IMR-90 (cell line): ENCODE results near the gene SLC1A1. TPM values are rescaled to one million over a fixed set of nuclear protein-coding genes. Genes with fewer than 3 reads are reported as not detected.

Source experiments
- ATAC-seq: fragments of 200-7000 bp; cut with Tn5 transposase; 2 replicates; pipeline ENCODE4 v1.9.1; 2020; ENCODE audit warnings: low read depth, mild to moderate bottlenecking, moderate library complexity
- BruUV-seq: library from RNA; stranded (reverse); fragments of 400-500 nt; replicated peaks from 2 replicates; lab custom pipeline; 2021; lab: Mats Ljungman, UMichigan
- CTCF ChIA-PET: fragments of 300-600 bp; formaldehyde crosslinking; extraction: SDS; loops from one replicate; lab custom pipeline; 2021; ENCODE audit warnings: antibody characterized with exemption; lab: Yijun Ruan, JAX
- POLR2A ChIA-PET: fragments of 300-600 bp; sonication (Branson Sonifier 250); formaldehyde crosslinking; loops from one replicate; lab custom pipeline; 2022; ENCODE audit warnings: antibody characterized with exemption; ENCODE audit not compliant: unreplicated experiment; lab: Charles Lee
- DNase-seq: peaks from one replicate; pipeline ENCODE4 v3.0.0; 2013
- H2AFZ ChIP-seq: replicated peaks from 2 replicates; pipeline ENCODE3; 2013; ENCODE audit warnings: low read length, mild to moderate bottlenecking; ENCODE audit not compliant: poor library complexity
- H2AK5ac ChIP-seq: 2 replicates; pipeline ENCODE4 v1.6.1; 2013; ENCODE audit warnings: low read depth, low read length, inconsistent platforms
- H2AK9ac ChIP-seq: replicated peaks from 2 replicates; pipeline ENCODE3; 2013; ENCODE audit warnings: mild to moderate bottlenecking, low read depth, low read length, moderate library complexity; ENCODE audit not compliant: poor library complexity
- H2BK120ac ChIP-seq: 2 replicates; pipeline ENCODE4 v1.6.1; 2013; ENCODE audit warnings: low read depth, low read length, inconsistent platforms
- H2BK15ac ChIP-seq: 3 replicates; pipeline ENCODE4 v1.6.1; 2013; ENCODE audit warnings: low read depth, low read length, inconsistent platforms
- H2BK20ac ChIP-seq: 2 replicates; pipeline ENCODE4 v1.6.1; 2013; ENCODE audit warnings: low read depth, mild to moderate bottlenecking, inconsistent platforms, low read length, moderate library complexity
- H2BK5ac ChIP-seq: 2 replicates; pipeline ENCODE4 v1.6.1; 2013; ENCODE audit warnings: mild to moderate bottlenecking, low read depth, low read length, inconsistent platforms; ENCODE audit not compliant: poor library complexity, severe bottlenecking
- H3K14ac ChIP-seq: replicated peaks from 2 replicates; pipeline ENCODE4 v1.6.1; 2013; ENCODE audit warnings: low read depth, low read length, inconsistent platforms
- H3K18ac ChIP-seq: 2 replicates; pipeline ENCODE4 v1.6.1; 2013; ENCODE audit warnings: low read depth, low read length, control low read depth
- H3K23ac ChIP-seq: 2 replicates; pipeline ENCODE4 v1.6.1; 2013; ENCODE audit warnings: low read depth, low read length, inconsistent platforms
- H3K27ac ChIP-seq: 2 replicates; pipeline ENCODE4 v1.5.1; 2013; ENCODE audit warnings: mild to moderate bottlenecking, control low read depth, low read length; ENCODE audit not compliant: insufficient read depth
- H3K27me3 ChIP-seq: 2 replicates; pipeline ENCODE4 v1.6.1; 2013; ENCODE audit warnings: low read length; ENCODE audit not compliant: control insufficient read depth, insufficient read depth
- H3K36me3 ChIP-seq: 2 replicates; pipeline ENCODE4 v1.6.1; 2013; ENCODE audit warnings: low read length, mixed read lengths; ENCODE audit not compliant: control insufficient read depth, insufficient read depth
- H3K4ac ChIP-seq: 2 replicates; pipeline ENCODE4 v1.6.1; 2013; ENCODE audit warnings: low read depth, low read length, inconsistent platforms
- H3K4me1 ChIP-seq: 2 replicates; pipeline ENCODE4 v1.6.1; 2013; ENCODE audit warnings: low read length, mixed read lengths; ENCODE audit not compliant: control insufficient read depth, insufficient read depth
- H3K4me2 ChIP-seq: 2 replicates; pipeline ENCODE4 v1.6.1; 2013; ENCODE audit warnings: low read depth, mild to moderate bottlenecking, control low read depth, low read length, moderate library complexity
- H3K4me3 ChIP-seq: 2 replicates; pipeline ENCODE4 v1.5.1; 2013; ENCODE audit warnings: low read depth, mild to moderate bottlenecking, control low read depth, low read length, moderate library complexity; ENCODE audit not compliant: insufficient read depth
- H3K56ac ChIP-seq: 2 replicates; pipeline ENCODE4 v1.6.1; 2013; ENCODE audit warnings: low read length, inconsistent platforms; ENCODE audit not compliant: insufficient read depth; ENCODE audit errors: extremely low read depth
- H3K79me1 ChIP-seq, 2 experiments: 2 replicates each; pipeline ENCODE4 v1.6.1; 2013; ENCODE audit warnings: low read length in 2 of 2, inconsistent platforms in 1 of 2, low read depth in 1 of 2
- H3K9ac ChIP-seq: 2 replicates; pipeline ENCODE4 v1.6.1; 2013; ENCODE audit warnings: low read depth, low read length, control low read depth
- H3K9me1 ChIP-seq: 2 replicates; pipeline ENCODE4 v1.6.1; 2013; ENCODE audit warnings: low read length, inconsistent platforms; ENCODE audit not compliant: insufficient read depth
- H3K9me3 ChIP-seq: 2 replicates; pipeline ENCODE4 v1.6.1; 2013; ENCODE audit warnings: low read length; ENCODE audit not compliant: control insufficient read depth, insufficient read depth
- H4K20me1 ChIP-seq: 2 replicates; pipeline ENCODE4 v1.6.1; 2013; ENCODE audit warnings: low read length, inconsistent platforms; ENCODE audit not compliant: insufficient read depth
- H4K5ac ChIP-seq: 2 replicates; pipeline ENCODE4 v1.6.1; 2013; ENCODE audit warnings: mild to moderate bottlenecking, low read depth, low read length, control low read depth
- H4K8ac ChIP-seq, 2 experiments: 2 replicates each; pipeline ENCODE4 v1.6.1; 2013; ENCODE audit warnings: low read depth in 2 of 2, low read length in 2 of 2, control low read depth in 1 of 2, inconsistent platforms in 1 of 2
- H4K91ac ChIP-seq: 2 replicates; pipeline ENCODE4 v1.6.1; 2013; ENCODE audit warnings: low read depth, low read length, inconsistent platforms; ENCODE audit not compliant: insufficient read depth
- ELK1 ChIP-seq: fragments of 150-350 bp; IDR thresholded peaks from 2 replicates; pipeline ENCODE4 v1.6.1; 2016; ENCODE audit warnings: low read depth, mild to moderate bottlenecking, low read length, moderate library complexity, borderline replicate concordance
- MAZ ChIP-seq: IDR thresholded peaks from 2 replicates; pipeline ENCODE4 v1.6.1; 2012; ENCODE audit warnings: low read depth, mild to moderate bottlenecking, low read length, improper control_type of control experiment, moderate library complexity, borderline replicate concordance
- MXI1 ChIP-seq: IDR thresholded peaks from 2 replicates; pipeline ENCODE4 v1.6.1; 2012; ENCODE audit warnings: low read depth, mild to moderate bottlenecking, low read length, moderate library complexity, borderline replicate concordance
- POLR2A ChIP-seq: IDR thresholded peaks from 2 replicates; pipeline ENCODE4 v1.6.1; 2012; ENCODE audit warnings: mild to moderate bottlenecking, low read depth, low read length
- RFX5 ChIP-seq: IDR thresholded peaks from 2 replicates; pipeline ENCODE4 v1.8.0; 2012; ENCODE audit warnings: low read depth, mild to moderate bottlenecking, low read length, moderate library complexity
- WGBS, 2 experiments: methylation state at CpG; one replicate each; pipeline versions ENCODE4 v1.1.5 to v1.1.7; 2013; ENCODE audit warnings: missing lambda C conversion rate in 2 of 2; ENCODE audit not compliant: insufficient read length in 1 of 2; ENCODE audit errors: extremely low coverage in 2 of 2; 5-methylcytosine and 5-hydroxymethylcytosine counted together
- dilution Hi-C: fragments of 300-500 bp; cut with HindIII; formaldehyde crosslinking; loops from one replicate; pipeline ENCODE4 v1.14.3; 2018; ENCODE audit warnings: low sequenced_read_pairs; ENCODE audit not compliant: unreplicated experiment
- in situ Hi-C: fragments of 300-500 bp; cut with MboI; formaldehyde crosslinking; loops from 3 replicates; pipeline ENCODE4 v1.14.3; 2019; ENCODE audit warnings: low sequenced_read_pairs, inconsistent platforms, mixed read lengths
- intact Hi-C: fragments of 100-400 bp; cut with micrococcal nuclease; formaldehyde crosslinking; loops from 2 replicates; pipeline ENCODE4 v1.10.0; 2022
- polyA plus RNA-seq, 3 experiments: library from polyadenylated mRNA; depleted of rRNA; stranded (reverse); fragments of >200 nt; gene quantifications; 2 replicates each; pipeline ENCODE4 v1.2.3, GENCODE V29; 2012; ENCODE audit warnings: low replicate concordance in 1 of 3
- total RNA-seq: library from RNA; depleted of rRNA; stranded (reverse); fragments of >200 nt; gene quantifications from 2 replicates; pipeline ENCODE4 v1.2.3, GENCODE V29; 2012

SLC1A1 gene
- total and polyA plus RNA-seq, 2 of the 4 experiments (the other 2 are of a cell fraction), result 2.2 to 4.1 TPM

DNA sequence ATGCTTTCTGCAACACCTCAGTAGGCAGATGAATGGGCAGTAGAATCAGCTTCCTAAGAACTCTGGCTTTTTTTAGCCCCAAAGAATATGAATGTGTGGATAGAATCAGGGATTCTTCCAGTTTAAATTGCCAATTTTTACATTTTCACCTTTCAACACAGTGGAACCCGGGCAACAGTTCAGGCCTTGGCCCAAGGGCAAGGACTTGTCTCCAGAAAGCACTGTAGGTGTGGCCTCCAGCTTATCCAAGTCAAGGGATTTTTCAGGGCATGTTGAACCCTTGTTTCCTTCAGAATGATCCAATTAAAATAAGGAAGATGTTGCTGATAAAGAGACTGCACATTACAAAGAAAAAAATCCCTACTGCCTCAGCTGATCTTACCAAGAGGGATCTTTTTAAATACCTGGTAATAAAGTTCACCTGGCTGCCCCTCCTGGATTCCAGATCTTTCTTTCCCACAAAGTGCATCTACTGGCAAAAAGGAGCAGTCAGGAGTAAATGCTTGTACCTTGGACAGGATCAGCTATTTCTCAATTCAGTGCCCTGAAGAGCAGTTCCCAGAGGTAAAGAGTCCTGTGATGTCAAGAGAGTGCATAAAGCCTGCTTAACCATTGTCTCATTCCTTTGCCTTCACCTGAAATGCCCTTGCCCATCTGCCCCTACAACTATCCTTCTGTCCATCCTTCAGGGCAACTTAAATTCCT lies 91.7 kb downstream of the SLC1A1 start:
- H3K56ac ChIP-seq, result no peak overlapping the region
- H4K5ac ChIP-seq, result no peak overlapping the region
- H3K9ac ChIP-seq, result no peak overlapping the region
- no peak overlapping the region for H3K4ac ChIP-seq
- intact Hi-C loops, result no loop called here
- no peak overlapping the region for H2AFZ ChIP-seq
- H2AK9ac ChIP-seq, result no peak overlapping the region
- no peaks in the 10 kb centered on the region for H3K27me3 ChIP-seq
- H2BK20ac ChIP-seq, result no peak overlapping the region
- no peaks in the 10 kb centered on the region for H3K9me3 ChIP-seq
- no peaks in the 10 kb centered on the region for H3K36me3 ChIP-seq
- no peaks in the 10 kb centered on the region for H3K4me1 ChIP-seq
- H4K91ac ChIP-seq, result no peak overlapping the region
- DNase-seq (no peak), ATAC-seq (no peak)
- no peak overlapping the region for H2BK120ac ChIP-seq
- H2BK5ac ChIP-seq, result no peak overlapping the region
- no peak overlapping the region for H3K18ac ChIP-seq
- no peak overlapping the region for H2BK15ac ChIP-seq
- no peak overlapping the region for H2AK5ac ChIP-seq
- H4K20me1 ChIP-seq, result no peaks in the 10 kb centered on the region
- dilution Hi-C loops, result no loop called here
- TF ChIP-seq MAZ (no peak), POLR2A (no peak), MXI1 (no peak), ELK1 (no peak), RFX5 (no peak)
- no peak overlapping the region for H3K4me3 ChIP-seq
- in situ Hi-C loops, result no loop called here
- no peak overlapping the region for H3K14ac ChIP-seq
- H3K79me1 ChIP-seq, result no peaks in the 10 kb centered on the region
- H3K9me1 ChIP-seq, result no peaks in the 10 kb centered on the region
- no peak overlapping the region for H3K27ac ChIP-seq
- BruUV-seq, result no TSS peak
- no peak overlapping the region for H3K23ac ChIP-seq
- no peak overlapping the region for H4K8ac ChIP-seq
- WGBS, 2 experiments, result no CpG with 5 or more reads among the region's 1 CpG
- CTCF ChIA-PET, result no interaction called here
- POLR2A ChIA-PET, result no interaction called here
- H3K4me2 ChIP-seq, result no peak overlapping the region
